HG03439 (cell line): ENCODE measurements around the gene MEG3.

Source experiments
- ATAC-seq: cut with Tn5 transposase; IDR thresholded peaks from one replicate; pipeline ENCODE4 v1.9.1; 2021; ENCODE audit warnings: mild to moderate bottlenecking, moderate library complexity; ENCODE audit not compliant: unreplicated experiment

The MEG3 gene

DNA sequence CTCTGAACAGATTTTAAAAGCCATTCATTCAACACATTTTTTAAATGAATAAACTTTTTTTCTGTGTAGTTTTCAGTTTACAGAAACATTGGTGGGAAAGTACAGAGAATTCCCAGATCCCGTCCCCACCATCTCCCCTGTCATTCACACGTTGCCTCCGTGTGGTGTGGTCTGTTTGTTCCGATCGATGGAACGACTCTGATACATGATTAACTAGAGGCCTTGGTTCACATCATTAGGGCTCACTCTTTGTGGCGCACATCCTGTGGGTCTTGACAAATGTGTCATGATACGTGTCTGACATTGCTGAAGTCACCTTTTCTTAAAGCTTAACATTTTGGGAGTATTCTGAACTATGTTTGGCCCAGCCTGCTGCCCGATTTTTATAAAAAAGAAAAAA, 18.5 kb downstream of the MEG3 start:
- ATAC-seq: no peak

DNA sequence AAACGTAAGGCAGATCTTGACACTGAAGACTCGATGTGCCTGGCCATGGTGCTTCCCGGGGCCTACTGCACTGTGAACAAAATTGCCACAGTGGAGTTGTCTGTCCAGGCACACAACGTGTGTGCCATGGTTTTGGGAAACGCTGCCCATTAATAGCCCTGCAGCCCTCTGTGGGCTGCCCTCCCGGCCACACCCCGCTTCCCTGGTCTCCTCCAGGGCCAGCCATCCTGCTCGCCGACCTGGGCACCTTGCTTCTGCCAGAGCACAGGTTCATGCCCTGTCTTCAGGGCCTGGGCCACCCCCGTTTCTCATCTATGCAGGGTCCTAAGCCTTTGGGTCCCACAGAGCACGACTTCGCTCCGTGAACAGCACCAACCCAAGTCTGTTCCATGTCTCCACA, 18.9 kb downstream of the MEG3 start:
- ATAC-seq: no peak

DNA sequence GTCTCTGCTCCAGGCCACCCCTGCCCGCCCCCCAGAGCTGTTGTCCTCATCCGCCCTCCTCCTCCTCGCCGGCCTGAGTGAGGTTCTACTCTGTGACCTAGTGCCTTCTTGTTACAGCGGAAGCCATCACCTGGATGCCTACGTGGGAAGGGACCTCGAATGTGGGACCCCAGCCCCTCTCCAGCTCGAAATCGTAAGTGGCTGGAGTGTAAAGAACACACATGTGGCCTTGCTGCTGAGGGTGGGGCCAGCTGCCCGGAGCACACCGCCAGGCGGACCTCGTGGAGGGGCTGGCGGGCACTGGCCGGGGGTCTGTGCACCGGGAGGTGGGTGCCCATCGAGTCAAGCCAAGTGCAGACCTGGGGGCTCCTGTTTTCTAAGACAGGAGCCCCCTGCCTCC, 19.4 kb downstream of the MEG3 start:
- no peak for ATAC-seq

DNA sequence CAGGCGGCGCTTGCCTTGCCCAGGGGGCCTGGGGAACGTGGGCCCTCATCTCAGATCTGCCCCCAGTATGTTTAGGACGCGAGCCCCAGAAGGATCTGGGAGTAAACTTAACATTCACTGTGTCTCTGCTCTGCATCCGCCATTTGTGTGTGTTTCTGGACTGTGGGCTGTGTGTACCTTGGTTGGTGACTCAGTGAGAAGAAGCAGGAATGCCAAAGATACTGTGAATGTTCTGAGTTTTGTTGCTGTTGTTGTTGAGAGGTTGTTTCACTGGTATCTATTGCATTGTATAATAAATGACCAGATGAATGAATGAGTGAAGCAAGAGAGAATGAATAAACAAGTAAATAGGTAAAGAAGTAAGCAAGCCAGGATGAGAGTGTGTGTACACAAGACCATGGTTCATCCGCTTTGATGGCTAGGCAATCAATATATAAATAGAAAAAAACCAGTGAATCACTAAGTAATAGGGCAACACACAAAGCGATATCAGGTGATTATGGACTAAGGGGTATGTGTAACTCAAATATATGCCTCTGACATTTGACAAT, 20.5 kb downstream of the MEG3 start:
- ATAC-seq: no peak

DNA sequence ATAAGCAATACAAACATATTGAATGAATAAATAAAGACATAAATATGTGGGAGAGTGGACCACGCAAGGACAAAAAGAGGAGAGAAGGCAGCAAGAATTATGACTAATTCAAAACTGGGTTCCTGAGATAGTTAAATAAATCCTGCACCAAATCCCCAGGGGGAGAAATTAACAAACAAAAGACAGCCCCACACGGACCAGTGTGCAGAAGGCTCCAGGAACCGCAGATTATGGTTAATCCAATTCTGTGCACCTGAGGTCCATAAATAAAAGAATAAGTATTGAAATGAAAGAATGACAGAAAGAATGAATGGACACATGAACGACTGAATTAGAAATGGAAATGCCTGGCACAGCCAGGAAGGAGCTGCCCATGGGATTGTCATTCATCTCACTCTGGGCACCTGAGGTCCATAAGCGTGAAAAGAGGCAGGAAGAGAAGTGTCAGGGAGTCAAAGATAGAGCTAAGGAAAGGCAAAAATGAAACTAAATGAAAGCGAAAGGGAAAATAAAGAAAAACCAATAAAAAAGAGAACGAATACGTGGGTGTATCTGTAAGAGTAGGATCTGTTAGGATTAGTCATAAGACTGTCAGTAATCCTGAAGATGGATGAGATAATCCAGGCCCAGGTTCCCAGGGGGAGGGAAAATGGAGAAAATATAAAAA, 23.3 kb downstream of the MEG3 start:
- ATAC-seq: no peak

DNA sequence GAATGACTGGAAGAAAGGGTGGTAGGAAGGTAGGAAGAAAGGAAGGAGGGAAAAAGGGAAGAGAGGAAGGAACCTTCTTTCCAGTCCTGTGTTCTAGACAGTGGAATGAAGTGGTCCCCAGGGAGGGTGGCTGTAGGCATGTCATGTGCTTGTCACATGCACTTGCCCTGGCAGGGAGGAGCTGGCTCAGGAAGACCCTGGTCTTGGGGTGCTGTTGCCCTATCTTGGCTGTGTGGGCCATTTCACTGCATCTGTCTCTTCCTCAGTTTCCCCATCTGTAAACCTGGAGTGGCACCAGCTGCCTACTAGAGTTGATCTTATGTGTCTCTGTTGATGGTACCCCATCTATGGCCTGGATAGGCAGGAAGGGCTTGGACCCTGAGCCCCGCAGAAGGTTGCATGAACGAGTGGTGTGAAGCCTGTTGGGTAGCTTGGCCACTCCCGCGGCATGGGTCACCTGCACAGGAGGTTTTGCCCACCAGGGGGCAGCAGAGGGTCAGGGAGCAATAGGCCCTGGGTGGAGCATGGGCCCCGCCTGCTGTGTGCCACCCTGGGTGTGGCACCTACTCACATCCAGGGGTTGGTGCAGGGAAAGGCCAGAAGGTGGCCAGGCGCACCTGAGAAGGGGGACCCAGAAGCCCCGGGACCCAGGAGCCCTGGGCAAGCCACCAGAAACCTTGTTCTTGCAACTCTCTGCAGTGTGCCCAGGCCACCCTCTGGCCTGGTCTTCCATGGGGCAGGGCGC, 25.1 kb downstream of the MEG3 start:
- ATAC-seq: no peak

DNA sequence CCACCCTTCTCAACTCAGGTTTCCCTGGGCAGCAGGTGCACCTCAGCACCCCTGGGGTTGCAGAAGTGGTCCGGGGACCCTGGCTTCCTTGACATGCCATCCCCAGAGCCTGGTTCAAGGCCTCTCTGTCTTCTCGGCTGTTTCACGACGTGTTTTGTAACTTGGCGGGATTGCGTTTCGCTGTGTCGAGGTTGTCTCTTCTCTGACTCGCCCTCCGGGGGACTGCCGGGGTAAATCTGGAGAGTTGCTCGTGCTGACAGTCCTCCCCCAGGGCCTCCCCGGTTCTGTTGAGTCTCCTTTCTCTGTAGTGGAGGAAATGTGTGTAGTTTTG, 25.6 kb downstream of the MEG3 start:
- no peak for ATAC-seq

DNA sequence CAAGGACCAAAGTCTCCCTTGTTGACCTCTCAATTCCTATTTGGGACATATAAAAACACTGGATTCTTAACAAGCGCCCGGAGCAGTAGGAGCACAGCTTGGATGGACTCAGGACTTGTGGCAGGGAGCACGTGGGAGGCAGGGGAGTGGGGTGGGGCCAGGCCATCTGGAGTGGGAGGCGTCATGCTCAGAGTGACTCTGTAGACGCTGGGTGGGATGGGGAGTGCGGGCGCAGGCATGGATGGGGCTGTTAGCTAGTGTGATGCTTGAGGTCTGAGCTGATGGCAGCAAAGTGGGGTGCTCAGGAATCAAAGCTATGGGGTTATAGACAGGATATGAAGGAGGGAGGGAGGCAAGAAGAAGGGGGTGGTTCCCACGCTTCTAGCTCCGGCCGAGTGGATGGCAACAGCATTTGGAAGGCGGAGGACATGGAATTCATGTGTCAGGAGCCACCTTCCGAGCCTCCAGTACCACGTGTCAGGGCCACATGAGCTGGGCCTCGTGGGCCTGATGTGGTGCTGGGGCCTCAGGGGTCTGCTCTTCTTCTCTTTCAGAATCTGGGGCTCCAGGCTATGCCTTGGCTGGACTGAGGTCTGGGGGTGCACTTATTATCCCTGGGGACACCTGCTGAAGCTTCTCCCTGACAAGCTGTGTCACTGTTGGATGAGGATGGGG, 26.2 kb downstream of the MEG3 start:
- ATAC-seq: no peak

DNA sequence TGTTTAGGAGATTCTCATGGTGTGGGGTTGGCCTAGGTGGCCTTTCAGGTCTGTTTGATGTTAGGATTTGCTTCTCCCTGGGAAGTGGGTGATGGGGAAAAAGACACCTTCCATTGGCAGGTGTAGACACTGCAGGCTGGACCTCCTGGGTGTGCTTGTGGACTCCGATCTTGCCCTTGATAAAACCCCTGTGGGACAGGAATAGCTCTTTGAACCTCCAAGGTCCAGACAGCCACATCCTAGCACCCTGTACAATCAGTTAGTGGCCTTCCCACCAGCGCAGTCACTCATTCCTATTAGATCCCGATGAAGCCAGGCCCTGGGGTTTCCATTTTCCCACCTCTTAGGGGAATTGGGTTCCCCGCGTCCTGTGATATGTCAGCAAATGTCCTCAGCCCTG, 28.5 kb downstream of the MEG3 start:
- ATAC-seq: no peak

DNA sequence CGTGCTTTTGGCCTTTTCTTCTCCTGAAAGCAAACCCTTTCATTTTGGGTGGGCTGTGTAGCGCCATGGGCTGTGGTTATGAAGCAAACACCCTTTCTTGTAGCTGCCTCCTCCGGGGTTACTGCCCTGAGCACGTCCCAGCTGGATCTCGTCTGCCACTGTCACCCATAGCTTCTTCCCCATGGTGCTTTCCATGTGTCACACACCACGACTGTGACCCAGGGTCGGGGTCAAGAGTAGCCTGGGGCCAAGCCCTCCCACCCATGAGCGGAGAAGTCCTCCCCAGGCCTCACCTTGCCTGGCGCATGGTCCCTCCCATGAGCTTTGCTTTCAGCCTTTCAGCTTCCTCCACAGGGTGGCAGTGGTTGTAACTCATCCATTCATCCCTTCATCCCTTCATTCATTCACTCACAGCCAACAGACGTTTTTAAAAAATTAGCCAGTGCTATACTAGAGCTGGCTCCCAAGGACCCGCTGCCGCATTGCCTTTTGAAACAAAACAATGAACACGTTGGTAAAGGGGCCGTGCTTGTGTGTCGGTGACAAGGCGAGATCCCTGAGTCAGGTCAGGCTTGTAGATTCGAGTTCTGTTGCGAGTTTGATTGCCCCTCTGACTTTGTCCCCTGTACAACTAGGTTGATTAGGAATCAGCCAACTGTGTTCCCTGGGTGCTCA, 29.5 kb downstream of the MEG3 start:
- no peak for ATAC-seq

DNA sequence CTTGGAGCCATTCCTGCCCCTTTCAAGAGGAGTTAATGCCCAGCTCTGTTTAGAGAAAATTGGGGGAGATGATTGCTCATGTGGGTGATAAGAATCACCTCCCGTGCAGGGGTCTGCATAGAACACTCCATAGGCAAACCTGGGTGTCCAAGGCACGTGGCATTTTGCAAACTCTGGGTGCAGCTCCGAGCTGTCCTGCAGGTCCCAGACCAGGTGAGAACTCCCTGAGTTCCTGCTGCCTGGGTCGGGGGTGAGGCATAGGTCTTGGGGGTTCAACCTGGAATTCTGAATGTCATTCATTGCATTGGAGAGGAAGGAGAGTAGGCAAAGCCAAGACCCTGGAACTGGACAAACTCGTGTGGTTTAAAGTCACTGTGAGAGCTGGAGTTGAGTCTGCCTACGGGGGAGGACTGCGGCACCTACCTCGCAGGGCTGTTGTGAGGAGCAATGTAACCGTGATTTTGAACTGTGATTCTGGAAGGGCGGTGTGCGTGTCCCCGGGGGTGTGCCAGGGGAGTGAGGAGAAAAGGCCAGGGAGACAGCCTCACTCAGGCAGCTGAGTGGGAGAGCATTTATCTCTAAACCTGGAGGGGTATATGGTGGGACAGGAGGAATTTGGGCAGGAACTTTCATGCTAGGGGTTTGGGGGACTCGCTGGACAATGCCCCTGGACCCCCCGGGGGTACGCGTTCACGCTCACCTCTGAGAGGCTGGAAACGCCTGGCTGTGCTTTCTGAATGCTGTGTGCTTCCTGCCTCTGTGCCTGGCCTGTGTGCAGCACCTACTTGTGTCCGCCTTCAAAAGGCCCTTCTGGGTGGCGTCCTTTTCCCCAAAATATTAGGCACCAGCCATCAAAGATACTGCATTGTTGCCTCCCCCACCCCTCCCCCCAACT, 30.4 kb downstream of the MEG3 start:
- no peak for ATAC-seq

DNA sequence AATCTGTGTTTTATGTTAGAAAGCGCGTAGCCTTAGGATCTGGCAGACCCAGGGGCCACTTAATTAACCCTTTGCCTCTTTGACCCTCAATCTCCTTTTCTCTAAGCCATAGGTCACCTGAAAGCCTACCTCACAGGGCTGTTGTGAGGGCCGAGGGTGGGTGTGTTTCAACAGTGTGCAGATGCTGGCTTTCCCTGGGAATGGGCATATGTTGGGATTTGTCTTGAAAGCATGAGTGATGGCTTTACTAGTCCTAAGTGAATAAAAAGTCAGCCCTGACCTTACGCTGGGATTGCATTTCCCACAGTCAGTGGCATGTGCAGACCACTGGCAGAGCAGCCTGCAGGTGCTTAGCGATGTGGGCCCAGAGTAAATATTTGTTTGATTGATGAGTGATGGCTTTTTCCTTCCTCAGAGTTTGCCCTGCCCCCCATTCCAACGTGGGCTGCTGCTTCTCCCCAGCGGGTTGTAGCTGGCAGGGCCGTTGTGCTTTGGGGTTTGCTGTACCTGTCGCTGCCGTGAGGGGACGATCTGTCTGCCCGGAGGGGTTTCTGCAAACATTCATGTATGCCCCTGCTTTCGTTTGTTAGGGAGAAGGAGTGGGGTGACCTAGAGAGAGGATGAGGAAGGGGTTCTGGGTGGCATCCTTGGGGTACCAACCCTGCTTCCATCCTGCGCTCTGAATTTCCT, 31.5 kb downstream of the MEG3 start:
- ATAC-seq: no peak

DNA sequence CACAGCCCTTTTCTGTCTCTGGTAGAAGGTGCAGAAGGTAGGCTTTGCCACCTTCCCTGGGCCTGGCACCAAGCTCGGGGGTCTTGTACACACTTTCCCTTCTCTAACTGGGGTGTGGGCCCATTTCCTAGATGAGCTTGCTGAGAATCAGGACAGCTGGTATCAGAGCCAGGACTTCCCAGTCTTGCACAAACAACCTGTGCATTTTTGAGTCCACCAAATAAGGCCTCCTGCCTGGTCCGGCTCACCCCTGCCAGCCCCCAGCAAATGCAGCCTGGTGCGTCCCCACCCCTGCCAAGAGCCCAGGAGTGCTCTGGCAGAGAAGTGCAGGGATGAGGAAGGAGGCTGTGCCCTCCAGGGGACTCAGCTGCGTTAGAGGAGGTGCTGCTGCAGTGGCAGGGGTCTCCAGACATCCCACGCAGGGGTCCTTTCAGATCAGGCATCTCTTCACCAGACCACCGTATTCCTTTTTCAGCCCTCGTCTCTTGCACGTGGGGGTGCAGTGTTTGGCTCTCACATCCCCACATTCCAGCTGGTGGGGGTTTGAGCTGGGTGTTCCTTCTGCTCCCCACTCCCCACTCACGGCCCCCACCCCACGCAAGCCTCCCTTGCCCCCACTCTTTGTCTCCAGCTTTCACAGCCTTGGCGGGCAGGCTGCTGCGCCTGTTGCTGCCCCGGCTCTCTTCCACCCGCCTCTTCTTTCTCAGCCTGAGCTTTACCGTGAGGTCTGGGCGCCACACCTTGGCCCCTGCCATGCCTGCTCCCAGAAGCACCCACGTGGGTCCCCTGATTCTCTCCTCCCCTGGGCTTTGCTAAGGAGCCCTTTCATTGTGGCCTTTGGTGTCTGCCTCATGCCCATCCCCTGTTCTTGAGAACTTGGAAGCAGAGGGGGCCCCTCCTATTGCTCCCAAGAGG, 32.3 kb downstream of the MEG3 start:
- no peak for ATAC-seq

DNA sequence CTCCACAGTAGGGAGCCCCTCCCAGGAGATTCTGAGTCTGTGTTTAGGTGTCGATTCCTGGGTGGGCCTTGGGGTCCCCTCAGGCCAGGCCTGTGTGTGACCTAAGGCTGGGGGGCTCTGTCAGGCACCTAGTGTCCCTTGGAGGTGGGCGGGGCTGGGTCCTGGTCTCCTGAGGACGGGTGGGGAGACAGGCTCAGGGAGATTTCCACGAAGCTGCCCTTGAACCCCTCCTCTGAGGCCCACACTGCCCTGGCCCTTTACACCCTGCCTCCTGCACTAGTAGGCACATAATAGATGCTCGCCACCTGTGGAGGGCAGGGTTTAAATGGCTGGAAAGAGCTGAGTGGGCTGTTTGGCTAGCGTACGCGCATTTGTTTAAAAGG, 32.9 kb downstream of the MEG3 start:
- no peak for ATAC-seq

DNA sequence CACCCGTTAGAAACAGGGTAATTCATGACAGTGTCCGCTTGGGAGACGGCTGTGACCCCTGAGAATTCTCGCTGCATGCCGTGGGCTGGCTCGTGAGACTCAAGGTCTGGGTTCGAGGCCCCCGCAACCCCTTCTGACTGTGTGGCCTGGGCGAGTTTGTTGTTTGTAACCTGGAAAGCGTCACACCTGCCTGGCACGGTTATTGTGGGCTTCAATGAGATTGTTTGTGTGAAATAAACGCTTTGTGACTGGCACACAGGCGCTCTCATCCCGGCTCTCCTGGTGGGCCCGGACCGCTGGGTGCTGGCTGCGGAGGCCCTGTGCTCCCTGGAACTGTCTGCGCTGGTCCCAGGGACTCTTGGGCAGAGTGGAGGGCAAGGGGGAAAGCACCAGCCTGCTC, 33.9 kb downstream of the MEG3 start:
- no peak for ATAC-seq

DNA sequence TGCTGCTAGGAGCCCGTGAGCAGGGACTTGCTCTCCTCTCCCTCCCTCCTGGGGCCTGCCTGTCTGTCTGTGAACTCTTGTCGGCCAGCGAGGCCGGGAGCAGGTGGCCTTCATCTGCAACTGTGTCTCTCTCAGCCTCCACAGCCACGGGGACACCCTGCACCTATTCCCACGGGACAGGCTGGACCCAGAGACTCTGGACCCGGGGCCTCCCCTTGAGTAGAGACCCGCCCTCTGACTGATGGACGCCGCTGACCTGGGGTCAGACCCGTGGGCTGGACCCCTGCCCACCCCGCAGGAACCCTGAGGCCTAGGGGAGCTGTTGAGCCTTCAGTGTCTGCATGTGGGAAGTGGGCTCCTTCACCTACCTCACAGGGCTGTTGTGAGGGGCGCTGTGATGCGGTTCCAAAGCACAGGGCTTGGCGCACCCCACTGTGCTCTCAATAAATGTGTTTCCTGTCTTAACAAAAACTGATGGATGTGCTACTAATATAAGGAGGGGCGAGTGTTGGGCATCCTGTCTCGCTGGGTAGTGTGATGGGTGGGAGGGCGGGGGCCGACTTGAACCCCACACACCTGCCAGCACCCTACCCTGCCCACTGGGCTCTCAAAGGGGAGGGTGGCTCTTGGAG, 34.8 kb downstream of the MEG3 start:
- no peak for ATAC-seq

DNA sequence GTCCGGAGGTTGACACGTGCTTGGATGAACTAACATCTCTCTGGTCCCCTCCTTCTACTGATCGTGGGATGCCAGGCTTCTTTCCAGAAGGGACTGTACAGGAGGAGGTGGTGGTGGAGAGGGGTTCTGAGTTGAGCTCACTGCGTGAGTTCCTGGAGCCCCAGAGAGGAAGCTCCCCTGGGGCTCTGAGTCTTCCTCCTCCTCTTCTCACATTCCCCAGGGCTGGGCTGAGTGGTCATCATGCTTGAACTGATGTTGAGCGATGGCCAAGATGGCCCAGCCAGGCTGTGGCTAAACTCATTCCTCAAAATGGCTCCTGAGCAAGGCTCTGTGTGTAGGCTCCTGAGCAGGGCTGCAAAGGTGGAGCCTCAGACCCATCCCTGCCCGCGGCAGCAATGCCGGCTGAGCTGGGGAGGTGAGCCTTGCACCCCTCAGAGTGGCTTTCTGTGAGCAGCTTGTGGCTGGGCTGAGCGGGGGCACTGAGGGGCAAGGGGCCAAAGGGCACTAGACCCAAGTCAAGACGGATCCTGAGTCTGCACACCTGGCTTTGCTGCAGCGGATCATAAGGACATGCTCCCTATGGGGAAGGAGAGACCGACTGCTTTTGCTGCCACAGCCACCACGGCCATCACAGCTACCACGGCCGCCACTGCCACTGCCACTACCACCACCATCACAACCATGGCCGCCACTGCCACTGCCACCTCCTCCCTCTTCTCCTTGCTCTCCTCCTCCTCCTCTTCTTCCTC, 35.4 kb downstream of the MEG3 start:
- ATAC-seq: no peak

DNA sequence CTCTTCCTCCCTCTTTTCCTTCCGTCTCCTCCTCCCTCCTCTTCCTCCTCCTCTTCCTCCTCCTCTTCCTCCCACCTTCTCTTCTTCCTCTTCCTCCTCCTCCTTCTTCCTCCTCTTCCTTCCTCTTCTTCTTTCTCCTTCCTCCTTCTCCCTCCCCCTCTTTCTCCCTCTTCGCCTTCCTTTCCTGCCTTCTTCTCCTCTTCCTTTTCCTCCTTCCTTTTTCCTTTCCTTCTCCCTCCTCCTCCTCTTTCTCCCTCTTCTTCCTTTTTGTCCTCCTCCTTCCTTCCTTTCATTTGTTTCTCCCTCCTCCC, 36.0 kb downstream of the MEG3 start:
- no peak for ATAC-seq
